Measurements from ENCODE around the gene INAFM2. TPM values are rescaled to one million over a fixed set of nuclear protein-coding genes. Genes with fewer than 3 reads are reported as not detected.

The INAFM2 gene
- total and polyA plus RNA-seq, 2 of the 4 experiments (the other 2 are of a cell fraction): 10.4 to 14.0 TPM

GRCh38 chr15:40333922-40334492 lies 10.5 kb downstream of the INAFM2 start:
- ATAC-seq (ENCODE audit: low read depth) (peak; percentile 33), DNase-seq (peak; percentile 86)
- H3K36me3 ChIP-seq (ENCODE audit: control insufficient read depth, insufficient read depth, low read length): peaks cover 19% of the 10 kb centered on the region
- H3K56ac ChIP-seq (ENCODE audit: extremely low read depth, insufficient read depth, low read length): no peak overlapping the region
- peak overlapping the region; percentile 84 for H2AK9ac ChIP-seq (replicated peaks; ENCODE audit: low read depth, low read length, poor library complexity)
- peak overlapping the region; percentile 82 for H2AK5ac ChIP-seq (ENCODE audit: low read depth, low read length)
- peak overlapping the region; percentile 40; the same call in 1 of the 3 replicates for H2BK15ac ChIP-seq (ENCODE audit: low read depth, low read length)
- H2AFZ ChIP-seq (replicated peaks; ENCODE audit: low read length, poor library complexity): peak overlapping the region; percentile 38
- ChIA-PET POLR2A (ENCODE audit: unreplicated experiment) (no interaction called here), CTCF (interaction anchor here (0.7 to 1.0 kb wide), 2 partner anchors 10 to 13 kb away, joined by 4 to 5 read pairs; no protein-coding TSS in a partner anchor)
- H2BK5ac ChIP-seq (ENCODE audit: low read depth, low read length, poor library complexity, severe bottlenecking): peak overlapping the region; percentile 87
- peak overlapping the region; percentile 77; the same call in 1 of the 2 replicates for H3K23ac ChIP-seq (ENCODE audit: low read depth, low read length)
- peak overlapping the region; percentile 60 for H3K27ac ChIP-seq (ENCODE audit: insufficient read depth, low read length)
- no peak overlapping the region for H3K4me2 ChIP-seq (ENCODE audit: low read depth, low read length)
- in situ Hi-C loops (cut with MboI; ENCODE audit: low sequenced_read_pairs): no loop called here
- H3K9me1 ChIP-seq (ENCODE audit: insufficient read depth, low read length): peaks cover 37% of the 10 kb centered on the region
- dilution Hi-C loops (cut with HindIII; ENCODE audit: low sequenced_read_pairs, unreplicated experiment): no loop called here
- H4K5ac ChIP-seq (ENCODE audit: low read depth, low read length): peak overlapping the region; percentile 27; the same call in 1 of the 2 replicates
- TF ChIP-seq SMC3 (IDR thresholded peaks at IDR 0.05; ENCODE audit: low read depth, low read length) (no peak), RFX5 (IDR thresholded peaks at IDR 0.05; ENCODE audit: low read depth, low read length) (no peak), MAZ (IDR thresholded peaks at IDR 0.05; ENCODE audit: borderline replicate concordance, low read depth, low read length) (peak; percentile 72; the same call in 1 of the 2 replicates), CHD1 (IDR thresholded peaks at IDR 0.05; ENCODE audit: low read depth, low read length) (no peak), ELK1 (IDR thresholded peaks at IDR 0.05; ENCODE audit: borderline replicate concordance, low read depth, low read length) (no peak)
- H3K18ac ChIP-seq (ENCODE audit: low read depth, low read length): peak overlapping the region; percentile 26; the same call in 1 of the 2 replicates
- H4K91ac ChIP-seq (ENCODE audit: insufficient read depth, low read depth, low read length): peak overlapping the region; percentile 70
- H2BK20ac ChIP-seq (ENCODE audit: low read depth, low read length): 0 out of 2 replicates have a peak overlapping the region, but pooled peaks have one; percentile 11
- peak overlapping the region; percentile 66; the same call in 1 of the 2 replicates for H2BK120ac ChIP-seq (ENCODE audit: low read depth, low read length)
- no TSS peak for BruUV-seq (replicated peaks)
- H4K8ac ChIP-seq (ENCODE audit: low read depth in 2 of 2, low read length in 2 of 2): peak overlapping the region; percentile 36 to 55; a peak in 3 of 4 replicates
- intact Hi-C loops (cut with micrococcal nuclease): no loop called here
- H3K4me3 ChIP-seq (ENCODE audit: insufficient read depth, low read depth, low read length): no peak overlapping the region
- WGBS, 2 experiments (ENCODE audit: extremely low coverage in 2 of 2, insufficient read length in 1 of 2): no CpG with 5 or more reads among the region's 12 CpGs
- peaks cover 3% of the 10 kb centered on the region; the same call in 1 of the 2 replicates for H4K20me1 ChIP-seq (ENCODE audit: insufficient read depth, low read length)
- H3K27me3 ChIP-seq (ENCODE audit: control insufficient read depth, insufficient read depth, low read length): no peaks in the 10 kb centered on the region
- H3K14ac ChIP-seq (replicated peaks; ENCODE audit: low read depth, low read length): peak overlapping the region; percentile 60
- H3K9ac ChIP-seq (ENCODE audit: low read depth, low read length): peak overlapping the region; percentile 20; the same call in 1 of the 2 replicates
- peak overlapping the region; percentile 67 for H3K4ac ChIP-seq (ENCODE audit: low read depth, low read length)
- H3K79me1 ChIP-seq (ENCODE audit: low read depth in 1 of 2, low read length in 2 of 2): peaks cover 22 to 79% of the 10 kb centered on the region in 2 experiments; a peak in 3 of 4 replicates
- H3K9me3 ChIP-seq (ENCODE audit: control insufficient read depth, insufficient read depth, low read length): no peaks in the 10 kb centered on the region
- H3K4me1 ChIP-seq (ENCODE audit: control insufficient read depth, insufficient read depth, low read length): peaks cover 35% of the 10 kb centered on the region
